HG03520 (cell line): ENCODE results near the gene IFNGR1.
"Not testable (repeated sequence)": the region's sequence is repeated elsewhere in the genome, so short reads cannot be mapped to it uniquely, and the experiment has no call there.

ENCODE experiments used
- ATAC-seq: cut with Tn5 transposase; IDR thresholded peaks from one replicate; pipeline ENCODE4 v1.9.1; 2021; ENCODE audit warnings: mild to moderate bottlenecking, moderate library complexity; ENCODE audit not compliant: unreplicated experiment

Gene IFNGR1

GRCh38 chr6:137236581-137237355, 17.6 kb upstream of the IFNGR1 start:
- ATAC-seq: no peak

GRCh38 chr6:137235686-137236085, 16.5 kb upstream of the IFNGR1 start:
- ATAC-seq: no peak

GRCh38 chr6:137233911-137234863, 15.0 kb upstream of the IFNGR1 start:
- no peak for ATAC-seq

- no peak for ATAC-seq
Measured at GRCh38 chr6:137231895-137232294, 12.7 kb upstream of the IFNGR1 start.

- ATAC-seq: no peak
Measured at GRCh38 chr6:137230956-137231555, 11.9 kb upstream of the IFNGR1 start.

GRCh38 chr6:137230547-137230946, 11.4 kb upstream of the IFNGR1 start:
- ATAC-seq: no peak

GRCh38 chr6:137229075-137229759, 10.0 kb upstream of the IFNGR1 start:
- ATAC-seq: no peak

- peak; percentile 59 for ATAC-seq
Measured at GRCh38 chr6:137227871-137228302, 8.7 kb upstream of the IFNGR1 start.

GRCh38 chr6:137226697-137227096, 7.5 kb upstream of the IFNGR1 start:
- no peak for ATAC-seq

GRCh38 chr6:137224799-137225198, 5.6 kb upstream of the IFNGR1 start:
- no peak for ATAC-seq

- no peak for ATAC-seq
Measured at GRCh38 chr6:137223370-137224131, 4.4 kb upstream of the IFNGR1 start.

- ATAC-seq: no peak
Measured at GRCh38 chr6:137222381-137222780, 3.2 kb upstream of the IFNGR1 start.

- ATAC-seq: peak; percentile 7
Measured at GRCh38 chr6:137219664-137220252, 573 bp upstream of the IFNGR1 start.

- ATAC-seq: peak; percentile 27
Measured at GRCh38 chr6:137218473-137218916, 690 bp downstream of the IFNGR1 start.

GRCh38 chr6:137217801-137218472, 1.2 kb downstream of the IFNGR1 start:
- no peak for ATAC-seq

GRCh38 chr6:137216875-137217553, 2.2 kb downstream of the IFNGR1 start:
- ATAC-seq: no peak

GRCh38 chr6:137216106-137216505, 3.1 kb downstream of the IFNGR1 start:
- ATAC-seq: no peak

- ATAC-seq: not testable (repeated sequence)
Measured at GRCh38 chr6:137215630-137216029, 3.6 kb downstream of the IFNGR1 start.
